K562 (cell line): ENCODE results near the gene SPTBN4. TPM values are rescaled to one million over a fixed set of nuclear protein-coding genes. Genes with fewer than 3 reads are reported as not detected.

Experiments used
- ARID3B ChIP-seq: fragments of 250-450 bp; sonication (Bioruptor Pico); IDR thresholded peaks from 2 replicates; pipeline ENCODE4 v1.4.0; 2020; ENCODE audit warnings: borderline replicate concordance
- CAMTA2 ChIP-seq: fragments of 250-450 bp; sonication (Bioruptor Pico); conservative IDR thresholded peaks from 2 replicates; pipeline ENCODE4 v1.5.1; 2022
- CBX3 ChIP-seq, 2 experiments: IDR thresholded peaks; 1 replicate in 1 of 2; 2 replicates in 1 of 2; pipeline ENCODE4 v1.6.1; 2012; ENCODE audit warnings: inconsistent platforms in 2 of 2, low read length in 2 of 2, borderline replicate concordance in 1 of 2, control low read depth in 1 of 2
- E2F4 ChIP-seq: sonication (generic); formaldehyde crosslinking; IDR thresholded peaks from 2 replicates; pipeline ENCODE4 v1.8.0; 2022; ENCODE audit warnings: mild to moderate bottlenecking, low read depth, missing genetic modification reagents
- HNRNPK ChIP-seq: fragments of 200-400 bp; formaldehyde crosslinking; IDR thresholded peaks from one replicate; pipeline ENCODE4 v1.6.1; 2018; ENCODE audit warnings: mild to moderate bottlenecking, low read depth, low read length; ENCODE audit not compliant: poor library complexity, severe bottlenecking
- KLF1 ChIP-seq: fragments of 450-650 bp; IDR thresholded peaks from 2 replicates; pipeline ENCODE4 v1.6.1; 2016; ENCODE audit warnings: missing genetic modification characterization, missing compliant biosample characterization
- MED1 ChIP-seq: sonication (generic); formaldehyde crosslinking; IDR thresholded peaks from 2 replicates; pipeline ENCODE4 v1.8.1; 2023; ENCODE audit warnings: missing genetic modification reagents, borderline replicate concordance
- MTA3 ChIP-seq: fragments of 450-650 bp; formaldehyde crosslinking; IDR thresholded peaks from 2 replicates; pipeline ENCODE4 v1.6.1; 2017; ENCODE audit warnings: mild to moderate bottlenecking, borderline replicate concordance
- NR2C1 ChIP-seq, 2 experiments: fragments of 450-650 bp; IDR thresholded peaks; 2 replicates each; pipeline ENCODE4 v1.6.1; 2017; ENCODE audit warnings: mild to moderate bottlenecking in 2 of 2, antibody characterized with exemption in 1 of 2, inconsistent platforms in 1 of 2, missing compliant biosample characterization in 1 of 2, missing genetic modification characterization in 1 of 2
- OTX1 ChIP-seq: fragments of 450-650 bp; formaldehyde crosslinking; IDR thresholded peaks from 2 replicates; pipeline ENCODE4 v1.4.0; 2022; ENCODE audit warnings: mild to moderate bottlenecking
- PYGO2 ChIP-seq: fragments of 450-650 bp; IDR thresholded peaks from 2 replicates; pipeline ENCODE4 v1.6.1; 2016; ENCODE audit warnings: mild to moderate bottlenecking, missing genetic modification characterization, moderate library complexity, missing compliant biosample characterization
- SMARCE1 ChIP-seq: fragments of 450-650 bp; IDR thresholded peaks from 2 replicates; pipeline ENCODE4 v1.7.1; 2016; ENCODE audit warnings: mild to moderate bottlenecking
- TAF1 ChIP-seq: IDR thresholded peaks from 2 replicates; pipeline ENCODE4 v1.6.1; 2011; ENCODE audit warnings: mild to moderate bottlenecking, low read length, moderate library complexity; ENCODE audit not compliant: insufficient read depth, control insufficient read depth, severe bottlenecking; ENCODE audit errors: extremely low read depth
- ZC3H4 ChIP-seq: sonication (generic); formaldehyde crosslinking; IDR thresholded peaks from 2 replicates; pipeline ENCODE4 v1.9.0; 2021; ENCODE audit warnings: missing genetic modification reagents, borderline replicate concordance
- ZNF778 ChIP-seq: fragments of 450-650 bp; formaldehyde crosslinking; IDR thresholded peaks from 2 replicates; pipeline ENCODE4 v1.4.0; 2020; ENCODE audit warnings: mild to moderate bottlenecking, moderate library complexity
- polyA plus RNA-seq, 8 experiments: library from polyadenylated mRNA; depleted of rRNA in 4 of 8; stranded (reverse) in 5 of 8; unstranded in 3 of 8; fragments of >200 nt; fragmentation: Nextera tagmentation in 2 of 8; fragmentation: Illumina TruSeq in 1 of 8; extraction: Ambion mirVana in 2 of 8; extraction: Trizol in 1 of 8; gene quantifications; 2 replicates each; pipeline versions ENCODE4 v1.2.1 to v1.2.3, GENCODE V29; 2011 to 2014; ENCODE audit warnings: inconsistent platforms in 1 of 8, missing spikeins in 1 of 8
- total RNA-seq, 7 experiments: library from RNA; depleted of rRNA in 6 of 7; stranded (reverse); fragments of >200 nt in 6 of 7; fragmentation: Illumina TruSeq in 2 of 7; extraction: Trizol in 2 of 7; gene quantifications; 2 replicates each; pipeline versions ENCODE4 v1.2.1 to v1.2.3, GENCODE V29; 2011 to 2021; ENCODE audit warnings: low replicate concordance in 1 of 7
- TF ChIP-seq, protein P1 (sequence below): fragments of 450-650 bp; IDR thresholded peaks from 2 replicates; pipeline ENCODE4 v1.6.1; 2017; ENCODE audit warnings: mild to moderate bottlenecking, moderate library complexity
- TF ChIP-seq, protein P2 (sequence below): fragments of 200-800 bp; sonication (Bioruptor generic); IDR thresholded peaks from 2 replicates; pipeline ENCODE4 v1.6.1; 2016; ENCODE audit warnings: missing genetic modification characterization, missing compliant biosample characterization

SPTBN4 gene
- total and polyA plus RNA-seq, 9 of the 15 experiments (the other 6 are each of a cell fraction or from before 2014, with no cell fraction given) = 0.01 to 1.5 (median 0.86) TPM

DNA sequence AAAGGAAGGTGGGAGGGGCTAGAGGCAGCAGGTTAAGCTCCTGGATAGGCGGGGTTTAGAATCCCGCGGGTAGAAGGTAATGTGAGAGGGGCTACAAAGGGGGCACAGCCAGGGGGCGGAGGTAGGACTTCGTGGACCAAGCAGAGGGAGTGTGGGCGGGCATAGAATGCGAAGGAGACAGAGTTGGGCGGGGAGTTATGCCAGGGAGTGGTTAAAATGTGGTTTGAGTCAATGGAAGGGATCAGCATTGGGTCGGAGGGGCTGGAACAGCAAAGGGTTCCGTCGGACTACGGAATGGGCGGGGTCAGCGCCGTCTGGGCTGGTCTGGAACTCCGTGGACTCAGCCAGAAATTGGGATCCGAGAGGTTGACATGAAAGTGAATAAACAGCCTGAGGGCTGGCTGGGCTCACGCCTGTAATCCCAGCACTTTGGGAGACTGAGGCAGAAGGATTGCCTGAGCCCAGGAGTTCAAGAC lies 137.4 kb downstream of the SPTBN4 start (continued):
- TF ChIP-seq E2F4 = no peak
- no peak for TF ChIP-seq ZNF778
- no peak for TF ChIP-seq NR2C1 (IDR thresholded peaks at IDR 0.05)
- no peak for TF ChIP-seq NR2C1 (tag; IDR thresholded peaks at IDR 0.05)
- TF ChIP-seq OTX1 (CRISPR knock-in tag) = 0 out of 2 replicates have a peak, but pooled peaks have one; percentile 61
- TF ChIP-seq MTA3 = no peak
- TF ChIP-seq CAMTA2 (CRISPR knock-in tag) = no peak
- no peak for TF ChIP-seq ARID3B (CRISPR knock-in tag)
- no peak for TF ChIP-seq KLF1 (tag)
- no peak for TF ChIP-seq SMARCE1
- TF ChIP-seq, protein P1, sequence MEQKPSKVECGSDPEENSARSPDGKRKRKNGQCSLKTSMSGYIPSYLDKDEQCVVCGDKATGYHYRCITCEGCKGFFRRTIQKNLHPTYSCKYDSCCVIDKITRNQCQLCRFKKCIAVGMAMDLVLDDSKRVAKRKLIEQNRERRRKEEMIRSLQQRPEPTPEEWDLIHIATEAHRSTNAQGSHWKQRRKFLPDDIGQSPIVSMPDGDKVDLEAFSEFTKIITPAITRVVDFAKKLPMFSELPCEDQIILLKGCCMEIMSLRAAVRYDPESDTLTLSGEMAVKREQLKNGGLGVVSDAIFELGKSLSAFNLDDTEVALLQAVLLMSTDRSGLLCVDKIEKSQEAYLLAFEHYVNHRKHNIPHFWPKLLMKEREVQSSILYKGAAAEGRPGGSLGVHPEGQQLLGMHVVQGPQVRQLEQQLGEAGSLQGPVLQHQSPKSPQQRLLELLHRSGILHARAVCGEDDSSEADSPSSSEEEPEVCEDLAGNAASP = no peak
- TF ChIP-seq ZC3H4 (CRISPR knock-in tag) = no peak
- no peak for TF ChIP-seq HNRNPK
- TF ChIP-seq, protein P2, sequence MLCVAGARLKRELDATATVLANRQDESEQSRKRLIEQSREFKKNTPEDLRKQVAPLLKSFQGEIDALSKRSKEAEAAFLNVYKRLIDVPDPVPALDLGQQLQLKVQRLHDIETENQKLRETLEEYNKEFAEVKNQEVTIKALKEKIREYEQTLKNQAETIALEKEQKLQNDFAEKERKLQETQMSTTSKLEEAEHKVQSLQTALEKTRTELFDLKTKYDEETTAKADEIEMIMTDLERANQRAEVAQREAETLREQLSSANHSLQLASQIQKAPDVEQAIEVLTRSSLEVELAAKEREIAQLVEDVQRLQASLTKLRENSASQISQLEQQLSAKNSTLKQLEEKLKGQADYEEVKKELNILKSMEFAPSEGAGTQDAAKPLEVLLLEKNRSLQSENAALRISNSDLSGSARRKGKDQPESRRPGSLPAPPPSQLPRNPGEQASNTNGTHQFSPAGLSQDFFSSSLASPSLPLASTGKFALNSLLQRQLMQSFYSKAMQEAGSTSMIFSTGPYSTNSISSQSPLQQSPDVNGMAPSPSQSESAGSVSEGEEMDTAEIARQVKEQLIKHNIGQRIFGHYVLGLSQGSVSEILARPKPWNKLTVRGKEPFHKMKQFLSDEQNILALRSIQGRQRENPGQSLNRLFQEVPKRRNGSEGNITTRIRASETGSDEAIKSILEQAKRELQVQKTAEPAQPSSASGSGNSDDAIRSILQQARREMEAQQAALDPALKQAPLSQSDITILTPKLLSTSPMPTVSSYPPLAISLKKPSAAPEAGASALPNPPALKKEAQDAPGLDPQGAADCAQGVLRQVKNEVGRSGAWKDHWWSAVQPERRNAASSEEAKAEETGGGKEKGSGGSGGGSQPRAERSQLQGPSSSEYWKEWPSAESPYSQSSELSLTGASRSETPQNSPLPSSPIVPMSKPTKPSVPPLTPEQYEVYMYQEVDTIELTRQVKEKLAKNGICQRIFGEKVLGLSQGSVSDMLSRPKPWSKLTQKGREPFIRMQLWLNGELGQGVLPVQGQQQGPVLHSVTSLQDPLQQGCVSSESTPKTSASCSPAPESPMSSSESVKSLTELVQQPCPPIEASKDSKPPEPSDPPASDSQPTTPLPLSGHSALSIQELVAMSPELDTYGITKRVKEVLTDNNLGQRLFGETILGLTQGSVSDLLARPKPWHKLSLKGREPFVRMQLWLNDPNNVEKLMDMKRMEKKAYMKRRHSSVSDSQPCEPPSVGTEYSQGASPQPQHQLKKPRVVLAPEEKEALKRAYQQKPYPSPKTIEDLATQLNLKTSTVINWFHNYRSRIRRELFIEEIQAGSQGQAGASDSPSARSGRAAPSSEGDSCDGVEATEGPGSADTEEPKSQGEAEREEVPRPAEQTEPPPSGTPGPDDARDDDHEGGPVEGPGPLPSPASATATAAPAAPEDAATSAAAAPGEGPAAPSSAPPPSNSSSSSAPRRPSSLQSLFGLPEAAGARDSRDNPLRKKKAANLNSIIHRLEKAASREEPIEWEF (CRISPR knock-in tag) = no peak
- TF ChIP-seq MED1 (CRISPR knock-in tag) = no peak
- peak in 1 of 2 experiments; percentile 29; a peak in 1 of 3 replicates for TF ChIP-seq CBX3 (IDR thresholded peaks at IDR 0.05; ENCODE audit: borderline replicate concordance in 1 of 2, low read length in 2 of 2)
- TF ChIP-seq TAF1 = no peak
- no peak for TF ChIP-seq PYGO2
